K562 (cell line): ENCODE data around the gene CRELD2. TPM values are rescaled to one million over a fixed set of nuclear protein-coding genes. Genes with fewer than 3 reads are reported as not detected.

Source experiments
- ATAC-seq: fragments of 200-7000 bp; cut with Tn5 transposase; 3 replicates; pipeline ENCODE4 v1.9.1; 2020; ENCODE audit warnings: moderate library complexity
- BruUV-seq: library from RNA; stranded (reverse); fragments of 400-500 nt; replicated peaks from 2 replicates; lab custom pipeline; 2021; lab: Mats Ljungman, UMichigan
- CTCF ChIA-PET: fragments of 300-600 bp; formaldehyde crosslinking; extraction: SDS; loops from one replicate; lab custom pipeline; 2021; ENCODE audit warnings: low intra/inter-chr PET ratio; lab: Yijun Ruan, JAX
- POLR2A ChIA-PET: fragments of 300-600, 350-650 bp; sonication (Branson Sonifier 250); formaldehyde crosslinking; extraction: SDS; loops from one replicate; lab custom pipeline; 2021; ENCODE audit warnings: antibody characterized with exemption, inconsistent platforms; lab: Yijun Ruan, JAX
- DNase-seq, 4 experiments: peaks; one replicate each; pipeline versions ENCODE4 v3.0.0 to v3.0.0-alpha.2; 2011 to 2018; ENCODE audit warnings: low spot score in 3 of 4, mixed read lengths in 3 of 4; ENCODE audit errors: extremely low read depth in 1 of 4
- FAIRE-seq: peaks from 2 replicates; lab custom pipeline; 2011; peaks lifted over from hg19 to GRCh38; lab: Jason Lieb, UNC
- H2AFZ ChIP-seq: 2 replicates; pipeline ENCODE4 v1.6.0; 2011; ENCODE audit warnings: low read depth, low read length, control low read depth, inconsistent platforms
- H3K27ac ChIP-seq: fragments of 200-600 bp; 3 replicates; pipeline ENCODE4 v1.8.0; 2011; ENCODE audit warnings: low read depth, mild to moderate bottlenecking, control low read depth, inconsistent platforms, low read length, moderate library complexity, mixed read lengths; ENCODE audit errors: extremely low read depth
- H3K27me3 ChIP-seq, 2 experiments: fragments of 300-600 bp in 1 of 2; 2 replicates in 1 of 2; 3 replicates in 1 of 2; pipeline versions ENCODE4 v1.6.0 to v1.8.0; 2011; ENCODE audit warnings: inconsistent platforms in 2 of 2, low read length in 2 of 2, mild to moderate bottlenecking in 1 of 2, mixed read lengths in 1 of 2, moderate library complexity in 1 of 2; ENCODE audit not compliant: control insufficient read depth in 2 of 2, insufficient read depth in 2 of 2
- H3K36me3 ChIP-seq: fragments of 300-600 bp; 3 replicates; pipeline ENCODE4 v1.8.0; 2011; ENCODE audit warnings: mild to moderate bottlenecking, low read length, inconsistent platforms; ENCODE audit not compliant: control insufficient read depth, insufficient read depth
- H3K4me1 ChIP-seq, 2 experiments: fragments of 200-600 bp in 1 of 2; replicated peaks in 1 of 2; 2 replicates in 1 of 2; 3 replicates in 1 of 2; pipeline versions ENCODE4 v1.5.1 to v1.8.0; 2011; ENCODE audit warnings: inconsistent platforms in 2 of 2, low read length in 2 of 2, mild to moderate bottlenecking in 1 of 2, mixed read lengths in 1 of 2, moderate library complexity in 1 of 2; ENCODE audit not compliant: control insufficient read depth in 2 of 2, insufficient read depth in 2 of 2
- H3K4me2 ChIP-seq: 2 replicates; pipeline ENCODE4 v1.6.1; 2011; ENCODE audit warnings: low read length, control low read depth, inconsistent platforms, mixed read lengths; ENCODE audit not compliant: insufficient read depth
- H3K4me3 ChIP-seq: fragments of 200-600 bp; sonication (generic), shearing (Covaris generic); 2 replicates; pipeline ENCODE4 v1.5.1; 2016; ENCODE audit warnings: control low read depth, inconsistent platforms
- H3K79me2 ChIP-seq: fragments of 200-600 bp; 3 replicates; pipeline ENCODE4 v1.8.0; 2011; ENCODE audit warnings: low read length, inconsistent platforms; ENCODE audit not compliant: control insufficient read depth, insufficient read depth
- H3K9ac ChIP-seq, 2 experiments: 2 replicates each; pipeline versions ENCODE4 v1.6.0 to v1.6.1; 2011; ENCODE audit warnings: low read depth in 2 of 2, low read length in 2 of 2, control low read depth in 1 of 2, inconsistent platforms in 1 of 2, mild to moderate bottlenecking in 1 of 2, mixed read lengths in 1 of 2; ENCODE audit not compliant: insufficient read depth in 1 of 2
- H3K9me1 ChIP-seq: one replicate; pipeline ENCODE4 v1.6.0; 2011; ENCODE audit warnings: inconsistent platforms, mild to moderate bottlenecking, low read length, moderate library complexity; ENCODE audit not compliant: control insufficient read depth, insufficient read depth
- H3K9me3 ChIP-seq: replicated peaks from 2 replicates; pipeline ENCODE4 v1.5.1; 2011; ENCODE audit warnings: low read depth, low read length, inconsistent platforms; ENCODE audit not compliant: control insufficient read depth, insufficient read depth
- H4K20me1 ChIP-seq: replicated peaks from 2 replicates; pipeline ENCODE4 v1.6.1; 2011; ENCODE audit warnings: low read length, inconsistent platforms, mixed read lengths; ENCODE audit not compliant: control insufficient read depth, insufficient read depth
- ARNT ChIP-seq, 2 experiments: fragments of 450-650 bp; IDR thresholded peaks; 2 replicates each; pipeline ENCODE4 v1.6.1; 2016; ENCODE audit warnings: mild to moderate bottlenecking in 1 of 2
- BMI1 ChIP-seq: fragments of 150-350 bp; IDR thresholded peaks from 2 replicates; pipeline ENCODE4 v1.6.1; 2014; ENCODE audit warnings: low read length
- CBX5 ChIP-seq: IDR thresholded peaks from 2 replicates; pipeline ENCODE4 v1.6.1; 2014; ENCODE audit warnings: low read depth, borderline replicate concordance
- JUN ChIP-seq, 2 experiments: sonication (generic) in 1 of 2; formaldehyde crosslinking in 1 of 2; IDR thresholded peaks; 2 replicates each; pipeline versions ENCODE4 v1.6.1 to v1.8.0; 2012 to 2022; ENCODE audit warnings: borderline replicate concordance in 2 of 2, mild to moderate bottlenecking in 2 of 2, improper control_type of control experiment in 1 of 2, low read depth in 1 of 2, low read length in 1 of 2, missing genetic modification reagents in 1 of 2
- KLF1 ChIP-seq: fragments of 450-650 bp; IDR thresholded peaks from 2 replicates; pipeline ENCODE4 v1.6.1; 2016; ENCODE audit warnings: missing genetic modification characterization, missing compliant biosample characterization
- MYC ChIP-seq, 2 experiments: fragments of 250-450 bp in 1 of 2; sonication (Bioruptor Pico) in 1 of 2; IDR thresholded peaks; 2 replicates each; pipeline versions ENCODE4 v1.5.1 to v1.6.1; 2012 to 2021; ENCODE audit warnings: low read depth in 2 of 2, borderline replicate concordance in 1 of 2, improper control_type of control experiment in 1 of 2, low read length in 1 of 2, mild to moderate bottlenecking in 1 of 2, moderate library complexity in 1 of 2
- NR1H2 ChIP-seq: sonication (generic); formaldehyde crosslinking; IDR thresholded peaks from 2 replicates; pipeline ENCODE4 v1.4.0; 2020; ENCODE audit warnings: mild to moderate bottlenecking, missing genetic modification reagents
- POLR2AphosphoS2 ChIP-seq: IDR thresholded peaks from 2 replicates; pipeline ENCODE4 v1.6.1; 2012; ENCODE audit warnings: low read length, improper control_type of control experiment
- RBM15 ChIP-seq: fragments of 200-400 bp; formaldehyde crosslinking; IDR thresholded peaks from 2 replicates; pipeline ENCODE4 v1.6.1; 2018; ENCODE audit warnings: mild to moderate bottlenecking, low read length, moderate library complexity; ENCODE audit not compliant: insufficient read depth
- RFX1 ChIP-seq: fragments of 450-650 bp; IDR thresholded peaks from 2 replicates; pipeline ENCODE4 v1.6.1; 2016; ENCODE audit warnings: mild to moderate bottlenecking, moderate library complexity
- SAFB ChIP-seq: fragments of 200-400 bp; formaldehyde crosslinking; IDR thresholded peaks from 2 replicates; pipeline ENCODE4 v1.6.1; 2017; ENCODE audit warnings: low read depth, low read length, borderline replicate concordance
- SRSF3 ChIP-seq: fragments of 200-400 bp; formaldehyde crosslinking; IDR thresholded peaks from 2 replicates; pipeline ENCODE4 v1.6.1; 2016; ENCODE audit warnings: mild to moderate bottlenecking, low read length, moderate library complexity; ENCODE audit not compliant: insufficient read depth
- TEAD2 ChIP-seq: fragments of 450-650 bp; IDR thresholded peaks from 2 replicates; pipeline ENCODE4 v1.6.1; 2016; ENCODE audit warnings: missing genetic modification characterization, control low read depth, missing compliant biosample characterization
- XRCC3 ChIP-seq: fragments of 450-650 bp; IDR thresholded peaks from 2 replicates; pipeline ENCODE4 v1.6.1; 2017; ENCODE audit warnings: mild to moderate bottlenecking, moderate library complexity
- ZFP36 ChIP-seq: fragments of 150-350 bp; IDR thresholded peaks from 2 replicates; pipeline ENCODE4 v1.6.1; 2018; ENCODE audit warnings: low read length, low read depth; ENCODE audit not compliant: partially characterized antibody
- WGBS: fragments of 100-300 bp; shearing (Covaris generic); methylation state at CpG from one replicate; pipeline ENCODE4 v1.1.6; 2016; ENCODE audit warnings: low coverage, mixed read lengths; ENCODE audit not compliant: insufficient coverage; ENCODE audit errors: missing lambda C conversion rate; 5-methylcytosine and 5-hydroxymethylcytosine counted together
- in situ Hi-C: fragments of 300-500 bp; cut with MboI; formaldehyde crosslinking; loops from 4 replicates; pipeline ENCODE4 v1.15.0; 2018; ENCODE audit warnings: inconsistent platforms, mixed read lengths
- intact Hi-C: fragments of 100-400 bp; cut with micrococcal nuclease; formaldehyde crosslinking; loops from 2 replicates; pipeline ENCODE4 v1.14.2; 2022
- polyA plus RNA-seq, 8 experiments: library from polyadenylated mRNA; depleted of rRNA in 4 of 8; stranded (reverse) in 5 of 8; unstranded in 3 of 8; fragments of >200 nt; fragmentation: Nextera tagmentation in 2 of 8; fragmentation: Illumina TruSeq in 1 of 8; extraction: Ambion mirVana in 2 of 8; extraction: Trizol in 1 of 8; gene quantifications; 2 replicates each; pipeline versions ENCODE4 v1.2.1 to v1.2.3, GENCODE V29; 2011 to 2014; ENCODE audit warnings: inconsistent platforms in 1 of 8, missing spikeins in 1 of 8
- total RNA-seq, 7 experiments: library from RNA; depleted of rRNA in 6 of 7; stranded (reverse); fragments of >200 nt in 6 of 7; fragmentation: Illumina TruSeq in 2 of 7; extraction: Trizol in 2 of 7; gene quantifications; 2 replicates each; pipeline versions ENCODE4 v1.2.1 to v1.2.3, GENCODE V29; 2011 to 2021; ENCODE audit warnings: low replicate concordance in 1 of 7
- TF ChIP-seq, protein P1 (sequence below): sonication (generic); formaldehyde crosslinking; IDR thresholded peaks from 2 replicates; pipeline ENCODE4 v1.8.1; 2023; ENCODE audit warnings: mild to moderate bottlenecking, missing genetic modification reagents
- TF ChIP-seq, protein P2 (sequence below): fragments of 450-650 bp; formaldehyde crosslinking; IDR thresholded peaks from 2 replicates; pipeline ENCODE4 v1.4.0; 2022; ENCODE audit warnings: mild to moderate bottlenecking, moderate library complexity

Gene CRELD2
- total and polyA plus RNA-seq, 9 of the 15 experiments (the other 6 are each of a cell fraction or from before 2014, with no cell fraction given), result 0.96 to 25.3 (median 8.8) TPM

DNA sequence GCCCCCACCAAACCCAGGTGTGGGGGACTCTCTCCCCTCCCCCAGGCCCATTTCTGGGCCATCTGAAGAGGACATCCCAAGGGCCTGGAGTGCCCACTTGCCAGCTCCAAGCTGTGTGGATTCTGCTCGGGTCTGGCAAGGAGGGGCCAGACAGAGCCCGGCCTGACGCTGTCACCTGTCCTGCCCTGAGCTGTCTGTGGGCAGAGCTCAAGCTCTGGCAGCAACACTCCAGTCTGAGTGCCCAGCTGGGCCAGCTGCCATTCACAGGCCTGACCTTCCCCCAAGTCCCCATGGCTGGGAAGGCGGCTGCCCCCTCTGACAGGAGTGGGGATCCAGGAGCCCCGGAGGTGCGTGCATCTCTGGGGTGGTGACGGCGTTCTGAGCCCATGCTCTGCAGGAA, 35.9 kb downstream of the CRELD2 start:
- no peak for DNase-seq
- FAIRE-seq, result no peak
- Histone ChIP-seq H4K20me1 (no peaks in the 10 kb centered on the region), H3K36me3 (no peaks in the 10 kb centered on the region), H3K4me2 (no peak overlapping the region), H3K27me3 (no peaks in the 10 kb centered on the region), H3K4me1 (peaks cover 7 to 94% of the 10 kb centered on the region in 2 experiments), H3K9ac (no peak overlapping the region), H3K9me1 (no peaks in the 10 kb centered on the region), H2AFZ (no peak overlapping the region), H3K79me2 (peaks cover under 1% of the 10 kb centered on the region; the same call in 2 of the 3 replicates), H3K27ac (no peak overlapping the region), H3K4me3 (no peak overlapping the region), H3K9me3 (no peaks in the 10 kb centered on the region)
- ATAC-seq, result no peak
- intact Hi-C loops, result no loop called here
- BruUV-seq, result no TSS peak
- CTCF ChIA-PET, result no interaction called here
- no CpG with 5 or more reads among the region's 8 CpGs for WGBS
- POLR2A ChIA-PET, result no interaction called here
- in situ Hi-C loops, result no loop called here
- TF ChIP-seq RFX1 (no peak), NR1H2 (CRISPR knock-in tag) (no peak), ARNT (IDR thresholded peaks at IDR 0.05) (no peak), CBX5 (no peak), XRCC3 (no peak), SRSF3 (no peak), ZFP36 (no peak), TEAD2 (tag) (no peak), POLR2AphosphoS2 (no peak), MYC (IDR thresholded peaks at IDR 0.05; ENCODE audit: low read depth, low read length) (no peak), MYC (CRISPR knock-in tag; IDR thresholded peaks at IDR 0.05; ENCODE audit: borderline replicate concordance, low read depth) (no peak), JUN (IDR thresholded peaks at IDR 0.05; ENCODE audit: borderline replicate concordance, low read depth, low read length) (no peak), JUN (CRISPR knock-in tag; IDR thresholded peaks at IDR 0.05; ENCODE audit: borderline replicate concordance) (no peak), SAFB (no peak), RBM15 (no peak), KLF1 (no peak), BMI1 (no peak)
- TF ChIP-seq, protein P1, sequence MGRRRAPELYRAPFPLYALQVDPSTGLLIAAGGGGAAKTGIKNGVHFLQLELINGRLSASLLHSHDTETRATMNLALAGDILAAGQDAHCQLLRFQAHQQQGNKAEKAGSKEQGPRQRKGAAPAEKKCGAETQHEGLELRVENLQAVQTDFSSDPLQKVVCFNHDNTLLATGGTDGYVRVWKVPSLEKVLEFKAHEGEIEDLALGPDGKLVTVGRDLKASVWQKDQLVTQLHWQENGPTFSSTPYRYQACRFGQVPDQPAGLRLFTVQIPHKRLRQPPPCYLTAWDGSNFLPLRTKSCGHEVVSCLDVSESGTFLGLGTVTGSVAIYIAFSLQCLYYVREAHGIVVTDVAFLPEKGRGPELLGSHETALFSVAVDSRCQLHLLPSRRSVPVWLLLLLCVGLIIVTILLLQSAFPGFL (CRISPR knock-in tag), result no peak
- TF ChIP-seq, protein P2, sequence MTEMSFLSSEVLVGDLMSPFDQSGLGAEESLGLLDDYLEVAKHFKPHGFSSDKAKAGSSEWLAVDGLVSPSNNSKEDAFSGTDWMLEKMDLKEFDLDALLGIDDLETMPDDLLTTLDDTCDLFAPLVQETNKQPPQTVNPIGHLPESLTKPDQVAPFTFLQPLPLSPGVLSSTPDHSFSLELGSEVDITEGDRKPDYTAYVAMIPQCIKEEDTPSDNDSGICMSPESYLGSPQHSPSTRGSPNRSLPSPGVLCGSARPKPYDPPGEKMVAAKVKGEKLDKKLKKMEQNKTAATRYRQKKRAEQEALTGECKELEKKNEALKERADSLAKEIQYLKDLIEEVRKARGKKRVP (CRISPR knock-in tag), result no peak
